Heart right ventricle (tissue), 16 donors: ENCODE measurements around the gene GRIP2. TPM values are rescaled to one million over a fixed set of nuclear protein-coding genes. Genes with fewer than 3 reads are reported as not detected.

Experiments used
- ATAC-seq, 8 donors: fragments of 200-7000 bp; cut with Tn5 transposase; one replicate each; pipeline ENCODE4 v1.9.1; 2020; ENCODE audit warnings: mild to moderate bottlenecking in 8 of 8, moderate library complexity in 8 of 8, moderate number of reproducible peaks in 1 of 8
- DNase-seq, 2 donors: peaks; one replicate each; pipeline ENCODE4 v3.0.0-alpha.2; 2020
- H3K27ac ChIP-seq, 10 donors: fragments of 200-600 bp; sonication (generic) in 2 of 10; one replicate each; pipeline versions ENCODE4 v1.5.0 to v1.8.0; 2020 to 2022; ENCODE audit warnings: mild to moderate bottlenecking in 3 of 10
- H3K27me3 ChIP-seq, 7 donors: fragments of 200-600 bp; one replicate each; pipeline ENCODE4 v1.8.0; 2021 to 2022; ENCODE audit warnings: mild to moderate bottlenecking in 2 of 7
- H3K36me3 ChIP-seq, 9 donors: fragments of 200-600 bp; sonication (generic) in 1 of 9; one replicate each; pipeline versions ENCODE4 v1.5.0 to v1.8.0; 2020 to 2022; ENCODE audit warnings: mild to moderate bottlenecking in 2 of 9
- H3K4me1 ChIP-seq, 9 donors: fragments of 200-600 bp; sonication (generic) in 1 of 9; one replicate each; pipeline versions ENCODE4 v1.5.0 to v1.8.0; 2020 to 2022; ENCODE audit warnings: mild to moderate bottlenecking in 4 of 9
- H3K4me3 ChIP-seq, 10 donors: fragments of 200-600 bp; sonication (generic) in 2 of 10; one replicate each; pipeline versions ENCODE4 v1.5.0 to v1.8.0; 2020 to 2022; ENCODE audit warnings: mild to moderate bottlenecking in 7 of 10, moderate library complexity in 2 of 10
- H3K9me3 ChIP-seq, 11 donors: fragments of 200-600 bp in 10 of 11; sonication (generic) in 2 of 11; one replicate each; pipeline versions ENCODE4 v1.5.0 to v1.8.0; 2013 to 2022; ENCODE audit warnings: mild to moderate bottlenecking in 2 of 11, control low read depth in 1 of 11, moderate library complexity in 1 of 11
- CTCF ChIP-seq, 9 donors: fragments of 200-600 bp; sonication (generic) in 2 of 9; IDR thresholded peaks; one replicate each; pipeline versions ENCODE4 v1.5.0 to v1.8.0; 2021 to 2022; ENCODE audit warnings: antibody characterized with exemption in 9 of 9, mild to moderate bottlenecking in 5 of 9, moderate library complexity in 1 of 9
- WGBS, 2 donors: extraction: QIAGEN DNeasy Blood & Tissue Kit; methylation state at CpG; one replicate each; pipeline ENCODE4 v1.1.7; 2013; ENCODE audit warnings: inconsistent platforms in 1 of 2; 5-methylcytosine and 5-hydroxymethylcytosine counted together
- intact Hi-C, 10 donors: fragments of 100-400 bp; cut with DNase I; formaldehyde crosslinking; loops; one replicate each; pipeline versions ENCODE4 v1.11.1 to v1.14.2; 2022
- polyA plus RNA-seq, 2 donors: library from polyadenylated mRNA; stranded (reverse); fragments of 200-250 nt; gene quantifications; one replicate each; pipeline ENCODE4 v1.2.3, GENCODE V29; 2013
- total RNA-seq, 10 donors: library from RNA; stranded (reverse); fragmentation: NEBNext Ultra II Directional in 3 of 10; extraction: Animal tissue kit (Norgen Biotek cat#: 25700) in 3 of 10; gene quantifications; one replicate each; pipeline versions ENCODE4 v1.2.1 to v1.2.4, GENCODE V29; 2021 to 2023
- donor health status: Arrhythmogenic right ventricular cardiomyopathy.
- donor health status: ischemic (EF 13 %, LVEDD 7.1; RV severe dilation, severe dysfunction).
- donor health status: healthy with polysubstance abuse.
- donor health status: DM: no; HTN: yes; CAD: no.
- donor health status: DM: no; HTN: no; CAD: no.
- donor health status: ischemic (EF 25% LVEDD 6.9; RV normal size, moderate dysfunction).
- donor health status: ischemic (EF 25% LVEDD 5.7; RV mildly dilated, moderate dysfunction).
- donor health status: healthy.
- donor health status: DM: yes; HTN: yes; CAD: no.
- donor health status: Ischemic cardiomyopathy.
- donor health status: ischemic (EF 35%, LVEDD 5.7; RV mildly dilated, moderate dysfunction).
- donor health status: nonischemic (EF 11% LVEDD 7.7; RV severe dilation, severe dysfunction).
- donor health status: DM: yes; HTN: yes; CAD: no.
- donor health status: PGD.
- donor health status: ischemic (EF 29% LVEDD 5.4; RV normal size, mild dysfunction).
- donor health status: nonischemic (EF 23%, LVEDD 6.1; RV moderate dilation, normal function).

Gene GRIP2
- total and polyA plus RNA-seq, 12 donors: 7.4 to 70.1 (median 39.4) TPM

- peak overlapping the region in 5 of 10 donors; percentile 90 to 96 (median 92) for H3K27ac ChIP-seq
- DNase-seq: no peak
- intact Hi-C loops: no loop called here
- no peak overlapping the region for H3K4me3 ChIP-seq
- H3K27me3 ChIP-seq: peaks cover 0 to 3% (median 0%) of the 10 kb centered on the region in 7 donors
- no peak for ATAC-seq
- WGBS, 2 donors: 87 to 90% methylated on average over 15 of the region's 15 CpGs
- no peaks in the 10 kb centered on the region for H3K9me3 ChIP-seq
- TF ChIP-seq CTCF (IDR thresholded peaks at IDR 0.05): no peak
- peaks cover 0 to 51% (median 0%) of the 10 kb centered on the region in 9 donors for H3K36me3 ChIP-seq
- H3K4me1 ChIP-seq: peaks cover 17 to 69% (median 34%) of the 10 kb centered on the region in 9 donors
Observed at GRCh38 chr3:14520149-14520548, 20.0 kb downstream of the GRIP2 start.

- DNase-seq: no peak
- ATAC-seq: no peak
- Histone ChIP-seq H3K36me3 (peaks cover 0 to 58% (median 6%) of the 10 kb centered on the region in 9 donors), H3K4me3 (no peak overlapping the region), H3K27ac (peak overlapping the region in 5 of 10 donors; percentile 20 to 96 (median 69)), H3K4me1 (peaks cover 12 to 62% (median 27%) of the 10 kb centered on the region in 9 donors), H3K9me3 (no peaks in the 10 kb centered on the region), H3K27me3 (peaks cover 0 to 3% (median 0%) of the 10 kb centered on the region in 7 donors)
- WGBS, 2 donors: 77 to 80% methylated on average over 1 of the region's 1 CpG
- TF ChIP-seq CTCF (IDR thresholded peaks at IDR 0.05): no peak
- intact Hi-C loops: no loop called here
Observed at GRCh38 chr3:14519406-14519805, 20.7 kb downstream of the GRIP2 start.

- 93% methylated on average over 11 of the region's 11 CpGs for WGBS, 2 donors
- intact Hi-C loops: no loop called here
- no peak for TF ChIP-seq CTCF (IDR thresholded peaks at IDR 0.05)
- no peak overlapping the region for H3K4me3 ChIP-seq
- ATAC-seq (no peak), DNase-seq (no peak)
- H3K36me3 ChIP-seq: peaks cover 0 to 63% (median 6%) of the 10 kb centered on the region in 9 donors
- H3K9me3 ChIP-seq: no peaks in the 10 kb centered on the region
- H3K27ac ChIP-seq: peak overlapping the region in 4 of 10 donors; percentile 20 to 96 (median 61)
- peaks cover 8 to 57% (median 24%) of the 10 kb centered on the region in 9 donors for H3K4me1 ChIP-seq
- H3K27me3 ChIP-seq: peaks cover 0 to 3% (median 0%) of the 10 kb centered on the region in 7 donors
Observed at GRCh38 chr3:14518893-14519292, 21.2 kb downstream of the GRIP2 start.

GRCh38 chr3:14518432-14518802 lies 21.7 kb downstream of the GRIP2 start:
- no peak for ATAC-seq
- intact Hi-C loops: no loop called here

More at GRCh38 chr3:14518432-14518802, 21.7 kb downstream of the GRIP2 start:
- Histone ChIP-seq H3K4me1 (peaks cover 7 to 52% (median 19%) of the 10 kb centered on the region in 9 donors), H3K4me3 (no peak overlapping the region), H3K27ac (peak overlapping the region in 6 of 10 donors; percentile 2 to 56 (median 34)), H3K36me3 (peaks cover 0 to 68% (median 6%) of the 10 kb centered on the region in 9 donors), H3K9me3 (no peaks in the 10 kb centered on the region), H3K27me3 (peaks cover 0 to 3% (median 0%) of the 10 kb centered on the region in 7 donors)
- TF ChIP-seq CTCF (IDR thresholded peaks at IDR 0.05): no peak
- 72 to 73% methylated on average over 7 of the region's 7 CpGs for WGBS, 2 donors
- DNase-seq: no peak
